SK-N-MC (cell line): ENCODE results near the gene TTC6.

Experiments
- EZH2 ChIP-seq: fragments of 200-600 bp; sonication (generic); IDR thresholded peaks from one replicate; pipeline ENCODE4 v1.6.1; 2017; ENCODE audit warnings: antibody characterized with exemption
- POLR2AphosphoS5 ChIP-seq: IDR thresholded peaks from 2 replicates; pipeline ENCODE4 v1.6.1; 2012; ENCODE audit warnings: mild to moderate bottlenecking, low read depth, low read length, borderline replicate concordance

- no peak for TF ChIP-seq EZH2
- TF ChIP-seq POLR2AphosphoS5 = no peak
Observed at GRCh38 chr14:37588956-37589714, 6.3 kb upstream of the TTC6 start.
